GM19035 (cell line): Measurements from ENCODE around the gene HHEX.
A peak's percentile ranks its signal among the peaks of the same experiment; 100 is the strongest.

Experiments used
- ATAC-seq: cut with Tn5 transposase; IDR thresholded peaks from one replicate; pipeline ENCODE4 v1.9.1; 2021; ENCODE audit not compliant: unreplicated experiment

Gene HHEX

GRCh38 chr10:92692697-92693533 lies 3.2 kb downstream of the HHEX start:
- no peak for ATAC-seq

- no peak for ATAC-seq
Observed at GRCh38 chr10:92693534-92693893, 3.8 kb downstream of the HHEX start.

GRCh38 chr10:92695679-92696605 lies 6.2 kb downstream of the HHEX start:
- ATAC-seq: no peak

- no peak for ATAC-seq
Observed at GRCh38 chr10:92696606-92697383, 7.0 kb downstream of the HHEX start.

GRCh38 chr10:92697663-92698511 lies 8.1 kb downstream of the HHEX start:
- no peak for ATAC-seq

GRCh38 chr10:92699193-92699517 lies 9.4 kb downstream of the HHEX start:
- no peak for ATAC-seq

GRCh38 chr10:92699518-92700381 lies 10.0 kb downstream of the HHEX start:
- ATAC-seq: no peak

GRCh38 chr10:92702301-92702916 lies 12.7 kb downstream of the HHEX start:
- no peak for ATAC-seq

GRCh38 chr10:92712016-92712889 lies 22.5 kb downstream of the HHEX start:
- no peak for ATAC-seq

- no peak for ATAC-seq
Observed at GRCh38 chr10:92714152-92714845, 24.5 kb downstream of the HHEX start.

GRCh38 chr10:92714872-92715271 lies 25.1 kb downstream of the HHEX start:
- ATAC-seq: no peak

GRCh38 chr10:92719991-92720830 lies 30.5 kb downstream of the HHEX start:
- no peak for ATAC-seq

- no peak for ATAC-seq
Observed at GRCh38 chr10:92720831-92721165, 31.0 kb downstream of the HHEX start.

- ATAC-seq: no peak
Observed at GRCh38 chr10:92722349-92722748, 32.6 kb downstream of the HHEX start.

- no peak for ATAC-seq
Observed at GRCh38 chr10:92727141-92727540, 37.4 kb downstream of the HHEX start.

GRCh38 chr10:92727550-92727949 lies 37.8 kb downstream of the HHEX start:
- no peak for ATAC-seq

- peak; percentile 86 for ATAC-seq
Observed at GRCh38 chr10:92729886-92730285, 40.1 kb downstream of the HHEX start.
